H1 (cell line): ENCODE results near the gene DDX4. TPM values are rescaled to one million over a fixed set of nuclear protein-coding genes. Genes with fewer than 3 reads are reported as not detected.

Experiments
- EP300 ChIP-seq, 2 experiments: IDR thresholded peaks; 1 replicate in 1 of 2; 2 replicates in 1 of 2; pipeline ENCODE4 v1.6.1; 2011 to 2012; ENCODE audit warnings: low read depth in 2 of 2, low read length in 2 of 2, mild to moderate bottlenecking in 2 of 2, borderline replicate concordance in 1 of 2, inconsistent platforms in 1 of 2, moderate library complexity in 1 of 2
- MAX ChIP-seq: IDR thresholded peaks from 2 replicates; pipeline ENCODE4 v1.6.1; 2012; ENCODE audit warnings: inconsistent platforms
- RAD21 ChIP-seq, 2 experiments: IDR thresholded peaks in 1 of 2; conservative IDR thresholded peaks in 1 of 2; 2 replicates each; pipeline ENCODE4 v1.6.1; 2011; ENCODE audit warnings: low read depth in 2 of 2, low read length in 2 of 2, improper control_type of control experiment in 1 of 2, inconsistent platforms in 1 of 2, mild to moderate bottlenecking in 1 of 2, moderate library complexity in 1 of 2
- polyA plus RNA-seq, 7 experiments: library from polyadenylated mRNA; depleted of rRNA in 3 of 7; stranded (reverse) in 5 of 7; unstranded in 2 of 7; fragments of >200 nt in 5 of 7; fragments of 200-250 nt in 2 of 7; gene quantifications; 1 replicate in 5 of 7; 2 replicates in 1 of 7; 4 replicates in 1 of 7; pipeline versions ENCODE4 v1.2.1 to v1.2.3, GENCODE V29; 2011 to 2013; ENCODE audit warnings: missing spikeins in 2 of 7, mixed read lengths in 2 of 7
- total RNA-seq: library from RNA; stranded (reverse); fragmentation: NEBNext Ultra II Directional; extraction: Animal tissue kit (Norgen Biotek cat#: 25700); gene quantifications from 2 replicates; pipeline ENCODE4 v1.2.1, GENCODE V29; 2021

Gene DDX4
- total and polyA plus RNA-seq, 2 of the 8 experiments (the other 6 are each of a cell fraction or from before 2014, with no cell fraction given), result 0.15 TPM; not detected in 1

GRCh38 chr5:55856516-55857246, 118.8 kb downstream of the DDX4 start (continued):
- TF ChIP-seq RAD21 (IDR thresholded peaks at IDR 0.05 in 1 of 2, conservative IDR thresholded peaks at IDR 0.05 in 1 of 2; ENCODE audit: low read depth in 2 of 2, low read length in 2 of 2) (no peak), EP300 (IDR thresholded peaks at IDR 0.05; ENCODE audit: borderline replicate concordance in 1 of 2, low read depth in 2 of 2, low read length in 2 of 2) (no peak), MAX (no peak)
